Fibroblast of the conjunctiva (primary cell): ENCODE data around the gene GTF3C1.

Source experiments
- DNase-seq: peaks from one replicate; pipeline ENCODE4 v3.0.0-alpha.2; 2010; ENCODE audit warnings: low read depth

Gene GTF3C1

DNA sequence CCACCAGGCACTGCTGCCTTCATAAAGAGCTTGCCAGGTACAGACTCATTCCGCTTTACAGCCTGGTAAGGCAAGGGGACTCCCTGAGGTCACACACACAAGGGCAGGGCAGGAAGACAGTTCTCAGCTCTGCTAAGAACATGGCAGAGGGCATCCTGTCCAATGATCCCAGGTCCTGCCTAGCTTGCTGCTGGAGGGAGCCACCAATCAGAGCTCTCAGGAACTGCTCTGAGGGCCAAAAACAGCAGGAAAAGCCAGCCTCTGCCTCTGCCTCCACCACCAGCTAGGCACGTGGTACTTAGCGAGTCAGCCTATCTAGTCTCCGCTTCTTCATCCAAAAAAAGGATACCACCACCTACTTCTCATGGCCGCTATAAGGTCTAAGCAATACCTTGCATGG lies 66.1 kb downstream of the GTF3C1 start:
- no peak for DNase-seq

GRCh38 chr16:27483088-27483437 lies 66.7 kb downstream of the GTF3C1 start:
- no peak for DNase-seq

- no peak for DNase-seq
These were observed 67.2 kb downstream of the GTF3C1 start for GRCh38 chr16:27482397-27483087.

- no peak for DNase-seq
These were observed 68.3 kb downstream of the GTF3C1 start for GRCh38 chr16:27481282-27481934.

DNA sequence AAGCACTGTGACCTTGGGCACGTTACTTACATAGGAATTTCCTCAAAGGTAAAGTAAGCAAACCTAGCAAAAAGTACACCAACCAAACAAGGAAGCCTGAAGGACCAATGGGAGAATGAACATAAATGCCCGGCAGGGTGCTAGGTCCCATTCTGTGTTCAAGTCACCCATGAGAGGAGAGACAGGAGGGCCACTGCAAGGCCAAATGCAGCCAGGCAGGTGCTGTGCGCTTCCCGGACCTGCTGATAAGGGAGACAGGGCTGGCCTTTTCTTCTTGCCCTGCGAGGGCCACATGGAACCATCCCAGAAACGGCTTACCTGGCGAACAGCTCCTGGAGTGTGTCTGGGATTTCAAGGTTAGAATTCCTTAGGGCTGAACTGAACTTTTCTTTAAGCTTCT lies 69.0 kb downstream of the GTF3C1 start:
- DNase-seq: no peak

- DNase-seq: no peak
These were observed 73.5 kb downstream of the GTF3C1 start for GRCh38 chr16:27476240-27476639.

DNA sequence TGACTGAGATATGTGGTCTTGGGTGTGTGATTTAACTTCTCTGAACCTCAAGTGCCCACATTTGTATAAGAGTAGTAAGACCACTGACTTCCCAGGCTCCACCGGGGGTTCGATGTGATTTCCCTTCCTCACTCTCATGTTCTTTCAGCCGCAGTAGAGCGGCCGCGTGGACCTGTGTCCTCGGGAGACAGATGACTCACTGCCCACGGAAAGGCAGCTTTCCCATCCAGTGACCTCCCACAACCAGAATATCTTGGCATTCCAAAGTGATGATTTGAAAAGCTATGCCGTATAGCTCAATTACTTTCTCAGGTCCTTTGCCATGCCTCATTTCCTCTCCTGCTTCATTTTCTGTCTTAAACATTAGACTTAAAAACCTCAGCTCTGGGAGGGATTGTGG lies 74.2 kb downstream of the GTF3C1 start:
- no peak for DNase-seq

GRCh38 chr16:27474921-27475320 lies 74.8 kb downstream of the GTF3C1 start:
- no peak for DNase-seq

- DNase-seq: no peak
These were observed 75.7 kb downstream of the GTF3C1 start for GRCh38 chr16:27474041-27474440.

DNA sequence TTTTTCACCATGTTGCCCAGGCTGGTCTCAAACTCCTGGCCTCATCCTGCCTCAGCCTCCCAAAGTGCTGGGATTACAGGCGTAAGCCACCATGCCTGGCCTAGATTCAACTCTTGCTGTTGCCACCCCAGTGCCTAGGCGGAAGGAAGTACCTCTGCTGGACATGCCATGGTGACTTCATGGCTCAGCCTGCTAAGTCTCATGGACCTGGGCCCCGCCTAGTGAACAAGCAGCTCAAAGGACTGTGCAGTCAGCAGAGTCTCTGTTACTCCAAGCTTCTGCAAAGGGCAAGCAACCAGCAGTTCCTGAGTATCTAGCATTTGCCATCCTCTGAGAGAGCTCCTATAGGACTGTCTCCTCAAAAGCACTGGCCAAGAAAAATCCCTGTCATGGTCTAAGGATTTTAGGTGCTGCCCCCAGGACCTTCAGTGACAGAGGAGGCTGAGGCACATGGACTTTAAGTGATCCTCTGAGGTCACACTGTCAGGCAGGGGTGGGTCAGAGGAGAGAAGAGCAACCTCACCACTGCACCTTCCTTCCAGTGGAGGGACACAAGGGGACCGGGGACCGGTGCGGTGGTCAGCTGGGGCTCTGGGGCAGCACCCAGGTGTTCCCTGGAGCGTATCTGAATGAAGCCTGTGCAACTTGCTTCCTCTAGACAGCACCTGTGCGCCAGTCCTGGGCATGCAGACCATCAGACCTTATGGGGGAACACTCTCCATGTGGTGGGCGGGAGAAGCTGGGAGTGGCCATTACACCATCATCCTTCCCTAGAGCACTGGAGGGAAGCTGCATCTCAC lies 76.4 kb downstream of the GTF3C1 start:
- no peak for DNase-seq

- no peak for DNase-seq
These were observed 77.4 kb downstream of the GTF3C1 start for GRCh38 chr16:27472091-27473020.

GRCh38 chr16:27471661-27472060 lies 78.1 kb downstream of the GTF3C1 start:
- DNase-seq: no peak

- DNase-seq: no peak
These were observed 78.9 kb downstream of the GTF3C1 start for GRCh38 chr16:27470567-27471431.

- no peak for DNase-seq
These were observed 80.7 kb downstream of the GTF3C1 start for GRCh38 chr16:27468941-27469531.

- DNase-seq: no peak
These were observed 84.2 kb downstream of the GTF3C1 start for GRCh38 chr16:27465483-27465879.

GRCh38 chr16:27464626-27465482 lies 84.9 kb downstream of the GTF3C1 start:
- no peak for DNase-seq

DNA sequence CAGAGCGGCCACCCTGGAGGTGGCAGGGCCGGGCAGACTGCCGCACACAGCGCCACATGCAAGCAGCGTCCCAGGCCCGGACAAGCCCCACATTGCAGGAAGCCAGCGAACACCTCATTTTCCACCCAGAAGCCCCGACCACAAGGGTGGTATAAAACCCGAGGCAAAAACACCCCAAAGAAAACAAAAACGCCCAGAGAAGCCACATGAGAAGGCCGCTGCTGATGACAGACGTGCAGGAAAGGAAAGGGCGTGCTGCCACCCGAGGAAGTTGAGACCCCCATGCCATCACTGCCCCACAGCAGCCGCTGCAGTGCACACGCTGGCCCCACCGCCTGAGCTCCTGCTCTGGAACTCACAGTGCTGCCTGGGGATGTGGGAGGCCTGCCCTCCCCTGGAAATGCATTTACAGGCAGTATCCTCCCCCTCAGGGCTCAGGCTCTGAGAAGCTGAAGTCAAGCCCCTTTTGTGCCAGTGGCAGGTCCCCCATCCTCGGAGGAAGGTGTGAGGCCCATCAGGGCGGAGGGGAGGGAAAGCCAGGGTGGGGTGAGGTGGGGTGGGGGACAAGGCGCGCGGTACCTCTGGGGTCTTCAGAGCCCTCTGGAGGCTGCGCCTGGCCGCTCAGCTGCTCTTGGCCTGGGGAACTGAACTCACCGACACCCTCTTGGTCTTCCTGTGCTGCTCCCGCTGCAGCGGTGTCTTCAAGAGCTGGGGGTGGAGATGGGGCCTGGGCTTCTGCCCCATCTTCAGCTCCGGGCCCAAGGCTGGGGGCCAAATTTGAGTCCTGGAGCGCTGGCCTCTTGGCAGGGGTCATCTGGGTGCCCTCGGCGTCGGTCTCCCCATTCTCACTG lies 85.7 kb downstream of the GTF3C1 start:
- DNase-seq: no peak

GRCh38 chr16:27462846-27463682 lies 86.6 kb downstream of the GTF3C1 start:
- DNase-seq: no peak
